ENCODE measurements around the gene FOXL3. TPM values are rescaled to one million over a fixed set of nuclear protein-coding genes. Genes with fewer than 3 reads are reported as not detected.

The FOXL3 gene
- total and polyA plus RNA-seq, 4 donors, result not detected

- no peak overlapping the region for H3K27ac ChIP-seq (ENCODE audit: low read depth in 1 of 2, low read length in 2 of 2)
- 85% methylated on average over 18 of the region's 18 CpGs for WGBS
- peaks cover 0 to 2% (median 0%) of the 10 kb centered on the region in 4 donors for H3K9me3 ChIP-seq (ENCODE audit: control insufficient read depth in 4 of 4, low read length in 3 of 4)
- no peaks in the 10 kb centered on the region for H3K27me3 ChIP-seq (ENCODE audit: control insufficient read depth in 4 of 4, insufficient read depth in 4 of 4, low read length in 3 of 4)
- no peak overlapping the region for H3K4me3 ChIP-seq (ENCODE audit: low read depth in 1 of 3, low read length in 3 of 3)
- DNase-seq (ENCODE audit: low spot score), result no peak
- peaks cover 3 to 16% (median 10%) of the 10 kb centered on the region in 4 donors for H3K4me1 ChIP-seq (ENCODE audit: control insufficient read depth in 4 of 4, insufficient read depth in 4 of 4, low read length in 3 of 4)
- TF ChIP-seq ATF3 (IDR thresholded peaks at IDR 0.05) (no peak), ZBTB33 (IDR thresholded peaks at IDR 0.05) (no peak), REST (IDR thresholded peaks at IDR 0.05) (no peak)
- H3K9ac ChIP-seq (ENCODE audit: low read depth in 1 of 2, low read length in 2 of 2), result no peak overlapping the region
- H3K36me3 ChIP-seq (ENCODE audit: control insufficient read depth in 4 of 4, insufficient read depth in 3 of 4, low read depth in 1 of 4, low read length in 3 of 4), result no peaks in the 10 kb centered on the region
Measured at GRCh38 chr7:329691-330281, 39.8 kb downstream of the FOXL3 start.

- H3K36me3 ChIP-seq (ENCODE audit: control insufficient read depth in 4 of 4, insufficient read depth in 3 of 4, low read depth in 1 of 4, low read length in 3 of 4), result no peaks in the 10 kb centered on the region
- 89% methylated on average over 16 of the region's 16 CpGs for WGBS
- H3K4me1 ChIP-seq (ENCODE audit: control insufficient read depth in 4 of 4, insufficient read depth in 4 of 4, low read length in 3 of 4), result peaks cover 3 to 16% (median 10%) of the 10 kb centered on the region in 4 donors
- no peak overlapping the region for H3K4me3 ChIP-seq (ENCODE audit: low read depth in 1 of 3, low read length in 3 of 3)
- no peak for DNase-seq (ENCODE audit: low spot score)
- no peaks in the 10 kb centered on the region for H3K27me3 ChIP-seq (ENCODE audit: control insufficient read depth in 4 of 4, insufficient read depth in 4 of 4, low read length in 3 of 4)
- no peak overlapping the region for H3K27ac ChIP-seq (ENCODE audit: low read depth in 1 of 2, low read length in 2 of 2)
- H3K9me3 ChIP-seq (ENCODE audit: control insufficient read depth in 4 of 4, low read length in 3 of 4), result peaks cover 0 to 2% (median 0%) of the 10 kb centered on the region in 4 donors
- no peak overlapping the region for H3K9ac ChIP-seq (ENCODE audit: low read depth in 1 of 2, low read length in 2 of 2)
- TF ChIP-seq ZBTB33 (IDR thresholded peaks at IDR 0.05), result no peak
- TF ChIP-seq NR2F2 (IDR thresholded peaks at IDR 0.05), result no peak
- TF ChIP-seq CTCF (IDR thresholded peaks at IDR 0.05; ENCODE audit: low read depth, low read length, missing input control), result no peak
- TF ChIP-seq HNF4G (IDR thresholded peaks at IDR 0.05), result no peak
- TF ChIP-seq FOXA2 (IDR thresholded peaks at IDR 0.05), result no peak
- TF ChIP-seq TAF1 (conservative IDR thresholded peaks at IDR 0.05), result no peak
- TF ChIP-seq GABPA (IDR thresholded peaks at IDR 0.05 in 1 of 2, conservative IDR thresholded peaks at IDR 0.05 in 1 of 2), result no peak
- TF ChIP-seq YY1 (IDR thresholded peaks at IDR 0.05), result no peak
- TF ChIP-seq ATF3 (IDR thresholded peaks at IDR 0.05), result no peak
- no peak for TF ChIP-seq RAD21 (IDR thresholded peaks at IDR 0.05)
- no peak for TF ChIP-seq SP1 (IDR thresholded peaks at IDR 0.05)
- no peak for TF ChIP-seq RXRA (IDR thresholded peaks at IDR 0.05)
- no peak for TF ChIP-seq MAX (IDR thresholded peaks at IDR 0.05)
- no peak for TF ChIP-seq HNF4A (conservative IDR thresholded peaks at IDR 0.05)
- TF ChIP-seq REST (IDR thresholded peaks at IDR 0.05), result no peak
- TF ChIP-seq EGR1 (IDR thresholded peaks at IDR 0.05; ENCODE audit: low read depth in 2 of 2), result no peak
Measured at GRCh38 chr7:330511-331230, 40.7 kb downstream of the FOXL3 start.

Data from liver (tissue), 9 donors.